ENCODE results near the gene XRN2.

Gene XRN2, protein sequence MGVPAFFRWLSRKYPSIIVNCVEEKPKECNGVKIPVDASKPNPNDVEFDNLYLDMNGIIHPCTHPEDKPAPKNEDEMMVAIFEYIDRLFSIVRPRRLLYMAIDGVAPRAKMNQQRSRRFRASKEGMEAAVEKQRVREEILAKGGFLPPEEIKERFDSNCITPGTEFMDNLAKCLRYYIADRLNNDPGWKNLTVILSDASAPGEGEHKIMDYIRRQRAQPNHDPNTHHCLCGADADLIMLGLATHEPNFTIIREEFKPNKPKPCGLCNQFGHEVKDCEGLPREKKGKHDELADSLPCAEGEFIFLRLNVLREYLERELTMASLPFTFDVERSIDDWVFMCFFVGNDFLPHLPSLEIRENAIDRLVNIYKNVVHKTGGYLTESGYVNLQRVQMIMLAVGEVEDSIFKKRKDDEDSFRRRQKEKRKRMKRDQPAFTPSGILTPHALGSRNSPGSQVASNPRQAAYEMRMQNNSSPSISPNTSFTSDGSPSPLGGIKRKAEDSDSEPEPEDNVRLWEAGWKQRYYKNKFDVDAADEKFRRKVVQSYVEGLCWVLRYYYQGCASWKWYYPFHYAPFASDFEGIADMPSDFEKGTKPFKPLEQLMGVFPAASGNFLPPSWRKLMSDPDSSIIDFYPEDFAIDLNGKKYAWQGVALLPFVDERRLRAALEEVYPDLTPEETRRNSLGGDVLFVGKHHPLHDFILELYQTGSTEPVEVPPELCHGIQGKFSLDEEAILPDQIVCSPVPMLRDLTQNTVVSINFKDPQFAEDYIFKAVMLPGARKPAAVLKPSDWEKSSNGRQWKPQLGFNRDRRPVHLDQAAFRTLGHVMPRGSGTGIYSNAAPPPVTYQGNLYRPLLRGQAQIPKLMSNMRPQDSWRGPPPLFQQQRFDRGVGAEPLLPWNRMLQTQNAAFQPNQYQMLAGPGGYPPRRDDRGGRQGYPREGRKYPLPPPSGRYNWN

DNA sequence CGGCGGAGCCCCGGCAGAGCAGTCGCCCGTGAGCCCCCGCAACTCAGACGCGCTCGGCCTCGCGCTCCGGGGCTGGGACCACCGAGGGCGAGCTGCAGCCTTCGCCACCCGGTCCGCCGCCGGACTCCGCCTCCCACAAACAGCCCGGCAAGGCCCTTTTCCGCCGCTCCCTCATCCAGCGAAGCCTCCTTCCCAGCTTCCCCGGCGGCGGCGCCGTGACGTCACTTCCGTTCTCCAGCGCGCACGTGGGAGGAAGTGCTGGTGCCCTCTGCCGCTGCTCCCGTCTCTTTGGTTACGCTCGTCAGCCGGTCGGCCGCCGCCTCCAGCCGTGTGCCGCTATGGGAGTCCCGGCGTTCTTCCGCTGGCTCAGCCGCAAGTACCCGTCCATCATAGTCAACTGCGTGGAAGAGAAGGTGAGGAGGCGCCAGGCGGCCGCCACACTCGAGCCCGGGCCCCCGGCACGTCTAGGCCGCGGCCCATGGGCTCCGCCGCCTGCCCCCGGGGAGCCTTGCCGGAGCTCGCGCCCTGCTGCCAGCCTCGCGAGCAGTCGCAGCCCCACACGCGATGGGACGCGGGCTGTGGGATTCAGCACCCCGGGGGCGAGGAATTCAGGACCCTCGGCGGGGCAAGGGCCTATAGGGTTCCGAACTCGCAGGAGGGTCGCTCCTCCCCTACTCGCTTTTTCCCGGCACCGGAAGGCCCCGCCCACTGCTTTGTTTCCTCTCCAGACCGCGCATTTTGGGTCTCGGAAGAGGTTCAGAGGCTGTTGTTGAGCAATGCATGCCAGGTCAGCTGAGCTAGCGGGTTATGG lies at the start of gene XRN2:
Gene XRN2 (plus strand): TSS at position 271 of the 811 bp plus-strand sequence. CDS start 68 bp downstream, at position 339.
- peak; percentile 96 to 97 for DNase-seq
- TF ChIP-seq GATA1 (IDR thresholded peaks at IDR 0.05; ENCODE audit: low read depth, low read length) (no peak), POLR2A (IDR thresholded peaks at IDR 0.05; ENCODE audit: low read length) (peak; percentile 93)

DNA sequence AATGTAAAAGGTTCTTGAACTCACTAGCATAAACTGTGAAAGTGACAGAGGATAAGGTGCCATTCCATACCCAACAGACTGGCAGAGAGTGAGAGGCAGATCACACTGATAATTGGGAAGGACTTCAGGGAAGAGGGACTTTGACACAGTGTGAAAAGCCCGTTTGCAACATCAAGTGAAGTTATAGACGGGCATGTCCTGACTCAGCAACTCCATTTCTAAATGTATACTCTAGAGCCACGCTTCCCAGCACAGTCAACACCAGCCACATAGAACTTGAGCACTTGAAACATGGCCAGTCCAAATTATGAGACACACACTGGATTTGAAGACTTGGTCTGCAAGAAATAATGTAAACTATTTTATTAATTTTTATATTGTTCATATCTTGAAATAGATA lies 45.9 kb upstream of the XRN2 start:
- DNase-seq = no peak
- TF ChIP-seq GATA1 (IDR thresholded peaks at IDR 0.05; ENCODE audit: low read depth, low read length) (no peak), POLR2A (IDR thresholded peaks at IDR 0.05; ENCODE audit: low read length) (no peak)

DNA sequence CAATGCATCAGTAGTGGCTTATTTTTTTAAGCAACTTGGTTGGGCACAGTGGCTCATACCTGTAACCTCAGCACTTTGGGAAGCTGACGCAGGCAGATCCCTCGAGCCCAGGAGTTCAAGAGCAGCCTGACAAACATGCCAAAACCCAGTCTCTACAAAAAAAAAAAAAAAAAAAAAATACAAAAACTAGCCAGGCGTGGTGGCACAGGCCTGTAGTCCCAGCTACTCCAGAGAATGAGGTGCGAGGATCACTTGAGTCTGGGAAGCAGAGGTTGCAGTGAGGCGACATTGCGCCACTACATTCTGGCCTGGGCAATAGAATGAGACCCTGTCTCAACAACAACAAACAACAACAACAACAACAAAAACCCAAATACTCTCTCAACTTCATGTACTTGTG lies 44.7 kb upstream of the XRN2 start:
- TF ChIP-seq POLR2A (IDR thresholded peaks at IDR 0.05; ENCODE audit: low read length) = no peak
- TF ChIP-seq GATA1 (IDR thresholded peaks at IDR 0.05; ENCODE audit: low read depth, low read length) = no peak
- no peak for DNase-seq

DNA sequence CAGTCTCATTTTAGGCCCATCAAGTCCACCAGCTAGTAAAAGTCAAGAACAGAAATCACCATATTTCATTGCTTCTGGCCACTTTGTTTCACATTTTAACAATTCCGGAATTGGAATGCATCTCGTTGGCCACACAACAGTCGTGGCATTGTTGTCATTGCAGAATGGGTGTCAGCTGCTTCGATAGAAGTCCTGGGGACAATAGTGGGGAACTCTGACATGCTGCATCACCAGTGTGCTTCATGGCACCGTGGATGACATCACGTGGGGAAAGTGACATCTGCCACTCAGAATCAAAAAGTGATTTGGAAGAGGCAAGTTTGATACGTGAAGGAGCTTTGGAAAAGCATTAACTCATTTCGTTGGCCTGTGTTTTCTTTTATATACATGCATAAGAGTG lies 43.8 kb upstream of the XRN2 start:
- DNase-seq = no peak
- no peak for TF ChIP-seq GATA1 (IDR thresholded peaks at IDR 0.05; ENCODE audit: low read depth, low read length)
- TF ChIP-seq POLR2A (IDR thresholded peaks at IDR 0.05; ENCODE audit: low read length) = no peak

DNA sequence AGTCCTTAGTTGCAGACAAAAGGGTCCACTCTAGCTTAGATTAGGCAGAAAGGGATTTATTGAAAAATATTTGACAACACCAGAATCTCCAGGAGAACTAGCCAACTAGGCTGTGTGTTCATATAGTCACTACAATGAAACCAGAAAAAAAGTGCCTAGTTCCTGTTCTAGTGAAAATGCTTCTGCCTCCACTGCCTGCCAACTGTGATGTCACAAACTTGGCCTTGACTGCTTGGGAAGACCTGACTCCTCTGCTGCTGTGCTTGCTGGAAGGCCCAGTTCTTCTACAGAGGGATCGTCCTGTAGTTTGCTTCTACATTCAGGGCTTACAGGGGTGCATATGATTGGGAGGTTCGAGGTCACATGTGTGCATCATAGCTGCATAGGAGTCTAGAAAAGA lies 40.3 kb upstream of the XRN2 start:
- TF ChIP-seq POLR2A (IDR thresholded peaks at IDR 0.05; ENCODE audit: low read length) = no peak
- TF ChIP-seq GATA1 (IDR thresholded peaks at IDR 0.05; ENCODE audit: low read depth, low read length) = no peak

DNA sequence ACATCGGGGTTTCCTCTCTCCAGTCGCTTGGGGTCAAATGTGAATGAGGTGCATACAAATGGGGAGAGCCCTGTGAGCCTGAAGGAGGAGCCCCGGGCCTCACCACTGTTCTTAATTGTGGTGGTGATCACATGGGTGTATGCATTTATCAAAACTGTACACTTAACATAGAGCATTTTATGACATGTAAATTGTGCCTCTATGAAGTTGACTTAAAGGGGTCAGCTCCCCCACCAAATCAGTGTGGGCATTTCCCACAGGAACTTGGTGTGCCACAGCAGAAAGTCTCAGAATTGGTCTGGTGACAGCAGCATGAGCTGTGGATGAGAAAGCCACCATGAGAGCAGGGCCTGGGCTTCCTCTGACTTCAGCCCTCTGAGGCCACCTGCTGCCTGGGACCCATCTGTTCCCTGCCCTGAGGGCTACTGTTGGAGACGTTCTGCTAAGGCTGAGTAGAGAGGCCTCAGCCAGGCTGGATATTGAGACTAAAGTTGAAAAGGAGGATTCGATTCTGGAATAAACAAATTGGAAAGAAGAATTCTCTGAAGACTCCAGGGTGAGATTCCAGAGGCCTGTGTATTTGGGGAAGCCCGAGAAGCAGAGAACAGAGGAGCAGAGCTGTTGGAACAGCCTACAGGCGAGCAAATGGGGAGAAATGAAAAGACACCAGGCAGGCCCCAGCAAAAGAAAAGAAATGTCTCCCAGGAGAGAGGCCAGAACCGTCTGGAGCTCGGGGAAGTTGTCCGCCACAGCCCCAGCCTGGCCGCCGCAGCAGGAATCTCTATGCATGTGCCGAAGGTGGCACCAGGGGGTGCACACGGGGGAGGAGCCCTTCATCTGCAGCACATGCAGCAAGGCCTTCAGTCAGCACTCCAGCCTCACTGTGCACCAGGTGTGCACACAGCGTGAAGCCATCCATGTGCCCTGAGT lies 37.6 kb upstream of the XRN2 start:
- no peak for TF ChIP-seq GATA1 (IDR thresholded peaks at IDR 0.05; ENCODE audit: low read depth, low read length)
- TF ChIP-seq POLR2A (IDR thresholded peaks at IDR 0.05; ENCODE audit: low read length) = no peak
- DNase-seq = no peak

More for the DNA sequence above, 40.3 kb upstream of the XRN2 start:
- no peak for DNase-seq

DNA sequence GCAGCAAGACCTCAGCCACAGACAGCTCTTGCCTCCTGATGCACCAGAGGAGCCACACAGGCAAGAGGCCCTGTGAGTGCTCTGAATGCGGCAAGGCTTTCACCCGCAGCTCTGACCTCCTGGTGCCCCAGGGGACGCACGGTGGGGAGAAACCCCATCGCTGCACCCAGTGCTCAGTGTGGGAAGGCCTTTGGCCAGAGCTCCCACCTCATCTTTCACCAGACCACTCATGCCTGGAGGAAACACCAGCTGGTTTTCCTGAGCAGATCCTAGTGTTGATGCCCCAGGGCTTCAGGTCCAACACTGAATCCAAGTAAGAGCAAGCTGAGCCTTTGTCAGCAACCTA lies 37.0 kb upstream of the XRN2 start:
- TF ChIP-seq POLR2A (IDR thresholded peaks at IDR 0.05; ENCODE audit: low read length) (no peak), GATA1 (IDR thresholded peaks at IDR 0.05; ENCODE audit: low read depth, low read length) (no peak)

DNA sequence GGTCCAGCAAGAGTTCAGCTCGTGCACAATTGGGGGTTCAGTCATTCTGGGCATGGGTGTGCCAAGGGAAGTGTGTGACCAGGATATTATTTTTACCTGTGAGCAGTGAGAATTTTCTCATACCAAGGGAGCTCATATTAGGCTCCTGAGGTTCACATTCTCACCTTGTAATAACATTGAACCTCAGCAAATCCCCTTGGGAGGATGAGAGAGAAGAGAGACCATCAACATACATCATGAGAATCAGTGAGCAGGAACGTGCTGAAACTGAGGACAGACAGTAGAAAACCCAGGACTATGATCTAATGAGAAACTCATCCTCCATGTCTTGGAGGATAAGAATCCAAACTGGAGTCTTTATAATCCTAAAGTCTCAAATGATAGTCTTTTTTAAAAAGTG lies 33.4 kb upstream of the XRN2 start:
- DNase-seq = no peak
- TF ChIP-seq POLR2A (IDR thresholded peaks at IDR 0.05; ENCODE audit: low read length) = no peak
- TF ChIP-seq GATA1 (IDR thresholded peaks at IDR 0.05; ENCODE audit: low read depth, low read length) = no peak

More for the DNA sequence above, 37.0 kb upstream of the XRN2 start:
- DNase-seq = no peak

DNA sequence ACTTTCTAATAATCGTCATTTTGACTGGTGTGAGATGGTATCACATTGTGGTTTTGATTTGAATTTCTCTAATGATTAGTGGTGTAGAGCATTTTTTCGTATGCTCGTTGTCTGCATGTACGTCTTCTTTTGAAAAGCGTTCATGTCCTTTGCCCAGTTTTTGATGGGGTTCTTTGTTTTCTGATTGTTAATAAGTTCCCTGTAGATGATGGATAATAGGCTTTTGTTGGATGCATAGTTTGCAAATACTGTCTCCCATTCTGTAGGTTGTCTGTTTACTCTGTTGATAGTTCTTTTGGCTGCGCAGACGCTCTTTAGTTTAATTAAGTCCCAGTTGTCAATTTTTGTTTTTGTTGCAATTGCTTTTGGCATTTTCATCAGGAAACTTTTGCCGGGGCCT lies 32.3 kb upstream of the XRN2 start:
- TF ChIP-seq GATA1 (IDR thresholded peaks at IDR 0.05; ENCODE audit: low read depth, low read length) = no peak
- TF ChIP-seq POLR2A (IDR thresholded peaks at IDR 0.05; ENCODE audit: low read length) = no peak
- DNase-seq = no peak

DNA sequence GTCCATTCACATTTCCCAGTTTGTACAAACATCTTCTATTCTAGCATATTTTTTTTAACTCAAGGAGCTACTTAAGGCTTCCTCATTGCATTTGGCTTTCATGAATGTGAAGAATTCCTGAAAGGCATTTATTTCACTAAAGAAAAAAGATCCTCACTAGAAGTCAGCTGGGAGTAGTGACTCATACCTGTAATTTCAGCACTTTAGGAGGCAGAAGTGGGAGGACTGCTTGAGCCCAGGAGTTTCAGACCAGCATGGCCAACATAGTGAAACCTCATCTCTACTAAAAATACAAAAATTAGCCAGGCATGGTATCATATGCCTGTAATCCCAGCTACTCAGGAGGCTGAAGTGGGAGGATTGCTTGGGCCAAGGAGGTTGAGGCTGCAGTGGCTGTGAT lies 30.9 kb upstream of the XRN2 start:
- no peak for TF ChIP-seq GATA1 (IDR thresholded peaks at IDR 0.05; ENCODE audit: low read depth, low read length)
- TF ChIP-seq POLR2A (IDR thresholded peaks at IDR 0.05; ENCODE audit: low read length) = no peak

DNA sequence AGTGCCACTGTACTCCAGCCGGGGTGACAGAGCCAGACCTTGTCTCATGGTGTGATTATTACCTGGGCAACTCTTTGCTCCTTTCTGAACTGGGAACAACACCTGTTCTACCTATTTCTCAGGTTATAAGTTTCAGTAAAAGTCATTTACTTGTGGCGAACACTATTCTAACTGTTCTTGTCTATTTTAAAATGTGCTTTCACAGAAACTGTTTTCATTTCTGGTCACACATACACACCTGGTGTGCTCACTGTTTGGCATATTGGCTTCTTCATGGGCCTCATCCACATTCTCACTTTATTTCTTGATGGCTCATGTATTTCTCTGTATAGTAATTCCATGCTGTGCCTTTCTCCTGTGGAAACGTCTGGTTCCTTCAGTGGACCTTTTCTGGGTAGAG lies 30.5 kb upstream of the XRN2 start:
- no peak for TF ChIP-seq GATA1 (IDR thresholded peaks at IDR 0.05; ENCODE audit: low read depth, low read length)
- TF ChIP-seq POLR2A (IDR thresholded peaks at IDR 0.05; ENCODE audit: low read length) = no peak
- DNase-seq = no peak

More for the DNA sequence above, 30.9 kb upstream of the XRN2 start:
- no peak for DNase-seq

DNA sequence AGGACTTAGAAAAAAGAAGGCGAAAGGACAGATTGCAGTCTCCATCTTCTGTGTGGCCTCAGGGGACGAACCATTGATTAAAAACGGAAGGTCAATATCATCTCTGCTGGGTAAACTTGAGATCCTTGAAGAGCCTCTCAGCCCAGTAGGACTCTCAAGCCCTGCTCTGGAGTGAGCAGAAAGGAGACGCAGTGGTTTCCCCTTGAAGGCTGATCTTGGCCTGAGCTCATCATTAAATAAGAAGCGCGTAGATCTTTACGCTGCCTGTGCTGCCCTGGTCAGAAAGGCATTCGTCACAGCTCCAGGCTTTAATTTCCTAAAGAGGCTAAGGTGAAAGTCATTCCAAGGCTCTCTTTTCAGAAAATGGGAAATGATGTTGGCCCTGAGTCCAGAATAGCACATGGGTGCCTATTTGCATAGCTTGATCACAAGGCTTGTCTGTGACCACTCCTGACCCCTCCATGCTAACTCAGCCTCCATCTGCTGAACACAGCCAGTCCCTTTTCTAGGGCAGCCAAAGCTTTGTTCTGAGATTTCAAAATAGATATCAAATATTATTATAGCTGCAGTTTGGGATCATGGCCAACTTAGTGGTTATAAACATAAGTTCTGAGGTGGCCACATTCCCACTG lies 29.3 kb upstream of the XRN2 start:
- TF ChIP-seq GATA1 (IDR thresholded peaks at IDR 0.05; ENCODE audit: low read depth, low read length) (no peak), POLR2A (IDR thresholded peaks at IDR 0.05; ENCODE audit: low read length) (no peak)
- no peak for DNase-seq

Data from erythroblast (primary cell).